ENCODE data around the gene SSBP4. TPM values are rescaled to one million over a fixed set of nuclear protein-coding genes. Genes with fewer than 3 reads are reported as not detected.

SSBP4 gene
- total RNA-seq, 1 donor from 2014 or later: 56.6 TPM

- FAIRE-seq: no peak
- Histone ChIP-seq H3K79me2 (ENCODE audit: insufficient read depth, low read length) (peaks cover 5% of the 10 kb centered on the region), H3K4me3 (ENCODE audit: insufficient read depth, low read depth, low read length) (no peak overlapping the region), H3K9me3 (ENCODE audit: insufficient read depth, low read depth, low read length) (peaks cover 4% of the 10 kb centered on the region), H4K20me1 (ENCODE audit: insufficient read depth, low read length) (peaks cover 76% of the 10 kb centered on the region), H3K27ac (ENCODE audit: low read depth, low read length) (no peak overlapping the region), H3K9ac (ENCODE audit: low read length) (no peak overlapping the region), H3K27me3 (ENCODE audit: insufficient read depth, low read length) (no peaks in the 10 kb centered on the region), H3K4me1 (ENCODE audit: insufficient read depth, low read length) (peaks cover 45% of the 10 kb centered on the region), H2AFZ (ENCODE audit: low read depth, low read length) (no peak overlapping the region), H3K4me2 (ENCODE audit: low read length) (no peak overlapping the region), H3K36me3 (ENCODE audit: insufficient read depth, low read length) (peaks cover 6% of the 10 kb centered on the region)
- no peak overlapping the region for H3K27ac Mint-ChIP-seq (ENCODE audit: unreplicated experiment)
- no peak for DNase-seq (ENCODE audit: low read depth)
- no peaks in the 10 kb centered on the region for H3K9me3 Mint-ChIP-seq (ENCODE audit: unreplicated experiment)
- H3K4me1 Mint-ChIP-seq (ENCODE audit: low read depth, unreplicated experiment): peaks cover 11% of the 10 kb centered on the region
- H3K27me3 Mint-ChIP-seq (ENCODE audit: low read depth, unreplicated experiment): no peaks in the 10 kb centered on the region
- TF ChIP-seq EZH2 (IDR thresholded peaks at IDR 0.05; ENCODE audit: insufficient read depth, low read length): no peak
- no peak for TF ChIP-seq CTCF (IDR thresholded peaks at IDR 0.05; ENCODE audit: insufficient read depth, low read depth, low read length)
- peaks cover 11% of the 10 kb centered on the region for H3K36me3 Mint-ChIP-seq (ENCODE audit: low read depth, unreplicated experiment)
- H3K4me3 Mint-ChIP-seq (ENCODE audit: unreplicated experiment): no peak overlapping the region
These were observed 37.8 kb downstream of the SSBP4 start for GRCh38 chr19:18456974-18457373.

DNA sequence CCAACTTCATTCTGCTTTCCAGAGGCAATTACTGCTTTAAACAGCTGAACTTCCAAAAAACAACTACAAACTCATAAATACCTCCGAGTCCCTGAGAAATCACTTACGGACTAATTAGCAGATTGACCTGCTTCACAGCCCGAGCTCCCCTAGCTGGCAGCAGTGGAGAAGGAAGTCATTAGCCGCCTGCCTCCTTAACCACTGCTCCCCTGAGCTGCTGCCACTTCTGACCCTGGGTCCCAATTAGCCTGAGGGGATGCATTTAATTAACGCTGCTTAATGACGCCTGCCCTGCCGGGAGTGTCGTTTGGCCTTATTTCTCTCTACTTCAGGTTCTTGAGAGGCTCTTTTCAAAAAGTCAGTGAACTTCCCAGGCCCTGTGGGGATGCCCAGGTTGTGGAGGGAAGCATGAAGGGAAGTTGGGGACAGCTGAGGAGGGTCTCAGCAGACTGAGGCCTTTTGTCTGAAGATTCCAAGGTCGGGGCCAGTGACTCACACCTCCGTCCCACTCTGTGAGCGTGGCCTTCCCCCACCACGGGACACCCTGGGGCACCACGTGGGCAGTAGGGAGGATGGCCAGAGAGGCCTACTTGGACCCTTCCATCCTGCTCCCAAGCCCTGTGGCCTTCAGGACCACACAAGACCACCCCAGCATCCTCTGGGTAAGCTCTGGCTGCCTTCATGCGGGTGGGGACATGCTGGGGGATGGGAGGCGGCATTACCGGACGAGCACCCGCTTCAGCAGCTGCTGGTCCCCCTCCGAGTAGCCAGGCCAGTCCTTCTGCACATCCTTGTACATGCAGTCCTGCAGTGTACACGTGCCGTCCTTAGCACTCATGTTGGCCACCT is 38.5 kb downstream of the SSBP4 start:
- H3K79me2 ChIP-seq (ENCODE audit: insufficient read depth, low read length): peaks cover 5% of the 10 kb centered on the region
- H3K27me3 ChIP-seq (ENCODE audit: insufficient read depth, low read length): no peaks in the 10 kb centered on the region
- H3K4me2 ChIP-seq (ENCODE audit: low read length): no peak overlapping the region
- H2AFZ ChIP-seq (ENCODE audit: low read depth, low read length): no peak overlapping the region
- DNase-seq (ENCODE audit: low read depth) (no peak), FAIRE-seq (no peak)
- H3K36me3 Mint-ChIP-seq (ENCODE audit: low read depth, unreplicated experiment): peaks cover 9% of the 10 kb centered on the region
- no peak overlapping the region for H3K4me3 ChIP-seq (ENCODE audit: insufficient read depth, low read depth, low read length)
- no peak overlapping the region for H3K4me3 Mint-ChIP-seq (ENCODE audit: unreplicated experiment)
- TF ChIP-seq CTCF (IDR thresholded peaks at IDR 0.05; ENCODE audit: insufficient read depth, low read depth, low read length) (no peak), EZH2 (IDR thresholded peaks at IDR 0.05; ENCODE audit: insufficient read depth, low read length) (no peak)
- H3K9me3 ChIP-seq (ENCODE audit: insufficient read depth, low read depth, low read length): peaks cover 4% of the 10 kb centered on the region
- peaks cover 44% of the 10 kb centered on the region for H3K4me1 ChIP-seq (ENCODE audit: insufficient read depth, low read length)
- H4K20me1 ChIP-seq (ENCODE audit: insufficient read depth, low read length): peaks cover 76% of the 10 kb centered on the region
- H3K27ac Mint-ChIP-seq (ENCODE audit: unreplicated experiment): no peak overlapping the region
- H3K9me3 Mint-ChIP-seq (ENCODE audit: unreplicated experiment): no peaks in the 10 kb centered on the region
- peaks cover 7% of the 10 kb centered on the region for H3K4me1 Mint-ChIP-seq (ENCODE audit: low read depth, unreplicated experiment)
- no peak overlapping the region for H3K9ac ChIP-seq (ENCODE audit: low read length)
- H3K27ac ChIP-seq (ENCODE audit: low read depth, low read length): no peak overlapping the region
- H3K36me3 ChIP-seq (ENCODE audit: insufficient read depth, low read length): peaks cover 6% of the 10 kb centered on the region
- H3K27me3 Mint-ChIP-seq (ENCODE audit: low read depth, unreplicated experiment): no peaks in the 10 kb centered on the region

DNA sequence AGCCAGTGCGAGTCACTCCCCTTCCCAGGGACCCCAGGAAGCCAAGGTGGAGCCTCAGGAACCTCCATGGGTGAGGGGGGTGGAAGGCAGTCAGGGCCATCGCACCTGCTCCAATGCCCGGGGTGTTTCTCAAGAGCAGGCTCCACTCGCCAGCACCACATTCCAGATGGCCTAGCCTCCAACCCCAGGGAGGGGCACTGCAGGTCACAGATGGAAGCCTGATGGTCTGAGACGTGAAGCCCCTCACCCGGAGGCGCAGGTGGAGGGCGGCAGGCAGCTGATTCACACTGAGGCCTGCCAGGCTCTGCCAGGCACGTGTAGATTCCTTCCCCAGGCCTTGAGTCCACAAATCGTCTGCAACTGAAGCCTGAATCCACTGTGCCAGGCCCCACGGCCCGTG is 41.7 kb downstream of the SSBP4 start:
- no peaks in the 10 kb centered on the region for H3K27me3 Mint-ChIP-seq (ENCODE audit: low read depth, unreplicated experiment)
- H3K9me3 Mint-ChIP-seq (ENCODE audit: unreplicated experiment): no peaks in the 10 kb centered on the region
- Histone ChIP-seq H3K27me3 (ENCODE audit: insufficient read depth, low read length) (no peaks in the 10 kb centered on the region), H3K79me2 (ENCODE audit: insufficient read depth, low read length) (peaks cover 7% of the 10 kb centered on the region), H3K9ac (ENCODE audit: low read length) (peak overlapping the region; percentile 67), H3K4me3 (ENCODE audit: insufficient read depth, low read depth, low read length) (no peak overlapping the region), H4K20me1 (ENCODE audit: insufficient read depth, low read length) (peaks cover 94% of the 10 kb centered on the region), H3K4me1 (ENCODE audit: insufficient read depth, low read length) (peaks cover 43% of the 10 kb centered on the region), H2AFZ (ENCODE audit: low read depth, low read length) (no peak overlapping the region), H3K27ac (ENCODE audit: low read depth, low read length) (peak overlapping the region; percentile 73), H3K9me3 (ENCODE audit: insufficient read depth, low read depth, low read length) (peaks cover 4% of the 10 kb centered on the region), H3K4me2 (ENCODE audit: low read length) (peak overlapping the region; percentile 70), H3K36me3 (ENCODE audit: insufficient read depth, low read length) (peaks cover 6% of the 10 kb centered on the region)
- H3K4me3 Mint-ChIP-seq (ENCODE audit: unreplicated experiment): no peak overlapping the region
- peaks cover 7% of the 10 kb centered on the region for H3K4me1 Mint-ChIP-seq (ENCODE audit: low read depth, unreplicated experiment)
- DNase-seq (ENCODE audit: low read depth): no peak
- H3K36me3 Mint-ChIP-seq (ENCODE audit: low read depth, unreplicated experiment): peaks cover 15% of the 10 kb centered on the region
- H3K27ac Mint-ChIP-seq (ENCODE audit: unreplicated experiment): no peak overlapping the region
- TF ChIP-seq EZH2 (IDR thresholded peaks at IDR 0.05; ENCODE audit: insufficient read depth, low read length) (no peak), CTCF (IDR thresholded peaks at IDR 0.05; ENCODE audit: insufficient read depth, low read depth, low read length) (no peak)
- FAIRE-seq: no peak

Measured in astrocyte (in vitro differentiated cells and primary cell).